ENCODE measurements around the gene CDH12. TPM values are rescaled to one million over a fixed set of nuclear protein-coding genes. Genes with fewer than 3 reads are reported as not detected.
A peak's percentile ranks its signal among the peaks of the same experiment; 100 is the strongest.

Gene CDH12
- total RNA-seq, 1 donor from 2014 or later: 0.26 TPM

DNA sequence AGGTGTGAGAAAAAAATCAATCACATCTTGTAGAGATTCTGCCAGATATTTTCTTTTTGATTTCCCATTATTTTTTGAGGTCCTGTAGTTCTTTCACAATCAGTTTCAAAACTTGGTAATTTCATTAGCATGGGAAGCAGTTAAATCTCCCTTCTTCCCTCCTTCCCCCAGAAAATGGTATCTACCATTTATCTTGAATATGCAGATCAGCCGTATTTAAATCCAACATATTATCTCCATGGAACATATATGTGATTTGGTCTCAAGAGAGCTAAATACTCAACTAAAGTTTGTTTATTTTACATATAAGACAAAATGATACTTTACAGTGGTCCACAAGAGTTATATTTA, 1034.8 kb downstream of the CDH12 start:
- H3K4me3 Mint-ChIP-seq (ENCODE audit: unreplicated experiment): no peak overlapping the region
- no peak overlapping the region for H3K27ac Mint-ChIP-seq (ENCODE audit: unreplicated experiment)
- TF ChIP-seq, protein P1, sequence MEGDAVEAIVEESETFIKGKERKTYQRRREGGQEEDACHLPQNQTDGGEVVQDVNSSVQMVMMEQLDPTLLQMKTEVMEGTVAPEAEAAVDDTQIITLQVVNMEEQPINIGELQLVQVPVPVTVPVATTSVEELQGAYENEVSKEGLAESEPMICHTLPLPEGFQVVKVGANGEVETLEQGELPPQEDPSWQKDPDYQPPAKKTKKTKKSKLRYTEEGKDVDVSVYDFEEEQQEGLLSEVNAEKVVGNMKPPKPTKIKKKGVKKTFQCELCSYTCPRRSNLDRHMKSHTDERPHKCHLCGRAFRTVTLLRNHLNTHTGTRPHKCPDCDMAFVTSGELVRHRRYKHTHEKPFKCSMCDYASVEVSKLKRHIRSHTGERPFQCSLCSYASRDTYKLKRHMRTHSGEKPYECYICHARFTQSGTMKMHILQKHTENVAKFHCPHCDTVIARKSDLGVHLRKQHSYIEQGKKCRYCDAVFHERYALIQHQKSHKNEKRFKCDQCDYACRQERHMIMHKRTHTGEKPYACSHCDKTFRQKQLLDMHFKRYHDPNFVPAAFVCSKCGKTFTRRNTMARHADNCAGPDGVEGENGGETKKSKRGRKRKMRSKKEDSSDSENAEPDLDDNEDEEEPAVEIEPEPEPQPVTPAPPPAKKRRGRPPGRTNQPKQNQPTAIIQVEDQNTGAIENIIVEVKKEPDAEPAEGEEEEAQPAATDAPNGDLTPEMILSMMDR (IDR thresholded peaks at IDR 0.05; ENCODE audit: unreplicated experiment): no peak
- DNase-seq (ENCODE audit: low spot score): no peak
- peaks cover 3% of the 10 kb centered on the region for H3K4me1 Mint-ChIP-seq (ENCODE audit: unreplicated experiment)
- no peaks in the 10 kb centered on the region for H3K9me3 Mint-ChIP-seq (ENCODE audit: unreplicated experiment)
- H3K36me3 Mint-ChIP-seq (ENCODE audit: low read depth, unreplicated experiment): no peaks in the 10 kb centered on the region
- H3K27me3 Mint-ChIP-seq (ENCODE audit: unreplicated experiment): no peaks in the 10 kb centered on the region

DNA sequence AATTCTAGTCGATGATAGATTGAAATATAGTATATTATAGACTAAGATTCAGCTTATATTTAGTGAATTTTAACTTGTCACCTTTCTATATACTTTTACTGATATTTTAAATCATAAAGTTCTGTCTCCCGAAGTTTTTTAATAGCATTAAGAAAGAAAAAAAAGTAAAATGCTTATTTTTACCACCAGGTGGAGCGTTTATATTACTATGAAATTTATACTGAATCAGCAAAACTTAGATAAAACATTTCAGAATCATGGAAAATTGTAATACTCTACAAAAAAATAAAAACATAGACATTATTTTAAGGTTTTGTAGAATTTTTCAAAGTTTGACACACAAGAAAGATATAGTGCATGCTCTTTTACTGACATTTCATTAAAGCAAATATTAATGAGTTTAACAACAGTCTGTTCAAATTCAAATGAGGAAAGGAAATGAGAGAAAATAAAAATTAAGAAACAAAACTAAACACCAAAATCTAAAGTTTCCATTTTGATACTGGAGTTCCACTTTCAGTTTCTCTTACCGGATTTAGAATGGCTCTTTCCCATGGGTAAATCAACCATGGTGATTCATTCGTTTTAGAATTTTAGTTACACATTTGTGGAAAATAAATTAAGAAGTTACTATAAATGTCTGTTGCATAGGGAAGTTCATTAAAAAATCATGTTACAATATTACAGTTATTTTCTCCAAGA, 1035.3 kb downstream of the CDH12 start:
- Mint-ChIP-seq H3K9me3 (ENCODE audit: unreplicated experiment) (no peaks in the 10 kb centered on the region), H3K27ac (ENCODE audit: unreplicated experiment) (no peak overlapping the region), H3K27me3 (ENCODE audit: unreplicated experiment) (no peaks in the 10 kb centered on the region), H3K36me3 (ENCODE audit: low read depth, unreplicated experiment) (no peaks in the 10 kb centered on the region), H3K4me3 (ENCODE audit: unreplicated experiment) (no peak overlapping the region), H3K4me1 (ENCODE audit: unreplicated experiment) (peaks cover under 1% of the 10 kb centered on the region)
- DNase-seq (ENCODE audit: low spot score): no peak
- TF ChIP-seq, protein P1 (IDR thresholded peaks at IDR 0.05; ENCODE audit: unreplicated experiment): peak; percentile 85

DNA sequence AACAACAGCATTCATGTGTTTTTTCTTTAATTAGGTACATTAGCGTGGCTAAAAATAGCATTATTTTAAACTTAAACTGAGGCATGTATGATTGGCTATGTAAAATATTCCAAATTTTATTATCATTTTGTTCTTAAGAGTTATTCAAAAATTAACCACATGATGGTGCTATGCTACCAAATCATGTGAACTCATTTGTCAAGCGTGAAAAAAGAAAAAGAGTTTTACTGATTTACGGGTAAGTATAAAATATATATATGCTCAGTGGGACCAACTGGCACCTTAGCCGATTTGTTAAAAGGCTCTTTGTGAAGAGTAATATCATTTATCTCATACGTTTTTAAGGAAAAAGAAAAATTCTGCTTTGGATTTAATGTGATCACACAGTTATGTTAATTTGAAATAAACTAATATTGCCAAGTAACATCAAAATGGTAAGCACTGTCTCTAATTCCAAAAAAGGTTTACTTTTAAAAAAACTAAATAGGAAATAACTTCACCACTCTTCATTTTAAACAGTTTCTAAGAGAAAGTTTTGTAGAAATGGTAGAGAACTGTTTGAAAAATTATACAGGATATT, 1042.3 kb downstream of the CDH12 start:
- no peak for DNase-seq (ENCODE audit: low spot score)

DNA sequence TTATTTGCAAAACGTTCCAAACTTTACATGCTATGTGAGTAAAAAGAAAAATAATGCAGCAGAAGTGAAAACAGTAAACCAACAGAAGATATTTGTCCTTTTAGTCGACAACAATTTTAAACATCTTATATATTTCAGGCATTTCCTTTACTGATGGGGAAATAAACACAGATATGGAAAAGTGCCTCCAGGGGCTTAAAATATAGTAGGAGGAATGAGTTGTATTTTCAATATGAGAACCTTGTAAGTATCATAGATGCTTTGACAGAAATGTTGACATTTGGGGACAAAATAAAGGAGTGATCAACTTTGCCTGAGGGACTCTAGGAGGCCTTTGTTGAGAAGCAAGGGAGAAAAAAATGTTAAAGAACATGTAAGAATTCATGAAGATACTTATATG, 1043.5 kb downstream of the CDH12 start:
- Mint-ChIP-seq H3K4me3 (ENCODE audit: unreplicated experiment) (no peak overlapping the region), H3K27ac (ENCODE audit: unreplicated experiment) (no peak overlapping the region), H3K9me3 (ENCODE audit: unreplicated experiment) (no peaks in the 10 kb centered on the region), H3K27me3 (ENCODE audit: unreplicated experiment) (no peaks in the 10 kb centered on the region), H3K4me1 (ENCODE audit: unreplicated experiment) (peaks cover 11% of the 10 kb centered on the region), H3K36me3 (ENCODE audit: low read depth, unreplicated experiment) (no peaks in the 10 kb centered on the region)
- TF ChIP-seq, protein P1 (IDR thresholded peaks at IDR 0.05; ENCODE audit: unreplicated experiment): no peak
- no peak for DNase-seq (ENCODE audit: low spot score)

More for the DNA sequence above, 1042.3 kb downstream of the CDH12 start:
- Mint-ChIP-seq H3K4me1 (ENCODE audit: unreplicated experiment) (peaks cover 11% of the 10 kb centered on the region), H3K9me3 (ENCODE audit: unreplicated experiment) (no peaks in the 10 kb centered on the region), H3K27me3 (ENCODE audit: unreplicated experiment) (no peaks in the 10 kb centered on the region), H3K4me3 (ENCODE audit: unreplicated experiment) (no peak overlapping the region), H3K27ac (ENCODE audit: unreplicated experiment) (no peak overlapping the region), H3K36me3 (ENCODE audit: low read depth, unreplicated experiment) (no peaks in the 10 kb centered on the region)
- TF ChIP-seq, protein P1 (IDR thresholded peaks at IDR 0.05; ENCODE audit: unreplicated experiment): peak; percentile 85

DNA sequence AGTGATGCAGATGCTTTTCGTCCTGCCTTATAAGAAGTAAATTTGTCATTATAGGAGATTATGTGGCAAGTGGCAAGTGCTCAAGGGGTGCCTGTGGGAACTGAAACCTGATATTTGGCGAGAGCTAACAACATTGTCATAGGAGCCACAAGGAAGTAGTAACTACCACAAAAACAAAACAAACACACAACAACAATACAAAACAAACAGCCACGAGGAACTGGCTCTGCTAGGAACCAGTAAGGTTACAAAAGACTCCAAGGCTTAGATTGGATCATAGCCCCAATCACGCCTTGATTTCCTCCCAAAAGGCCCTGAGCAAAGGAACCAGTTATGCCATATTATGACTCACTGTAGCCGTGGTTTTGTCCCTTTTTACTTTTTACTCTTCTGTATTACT, 1045.2 kb downstream of the CDH12 start:
- Mint-ChIP-seq H3K36me3 (ENCODE audit: low read depth, unreplicated experiment) (no peaks in the 10 kb centered on the region), H3K4me3 (ENCODE audit: unreplicated experiment) (no peak overlapping the region), H3K27ac (ENCODE audit: unreplicated experiment) (peak overlapping the region; percentile 16), H3K9me3 (ENCODE audit: unreplicated experiment) (no peaks in the 10 kb centered on the region), H3K4me1 (ENCODE audit: unreplicated experiment) (peaks cover 11% of the 10 kb centered on the region), H3K27me3 (ENCODE audit: unreplicated experiment) (no peaks in the 10 kb centered on the region)
- TF ChIP-seq, protein P1 (IDR thresholded peaks at IDR 0.05; ENCODE audit: unreplicated experiment): no peak
- no peak for DNase-seq (ENCODE audit: low spot score)

Measured in endothelial cell (in vitro differentiated cells).